Mucosa of descending colon (tissue), 3 donors: ENCODE data around the gene HK3. TPM values are rescaled to one million over a fixed set of nuclear protein-coding genes. Genes with fewer than 3 reads are reported as not detected.

Source experiments
- ATAC-seq: fragments of 200-7000 bp; cut with Tn5 transposase; one replicate; pipeline ENCODE4 v1.9.1; 2020; ENCODE audit warnings: mild to moderate bottlenecking, moderate library complexity
- DNase-seq, 3 donors: peaks; one replicate each; pipeline ENCODE4 v3.0.0-alpha.2; 2020
- H3K36me3 ChIP-seq: fragments of 200-600 bp; one replicate; pipeline ENCODE4 v1.8.0; 2021; ENCODE audit warnings: low read depth, mild to moderate bottlenecking
- H3K4me1 ChIP-seq: fragments of 200-600 bp; one replicate; pipeline ENCODE4 v1.8.0; 2021; ENCODE audit warnings: low read depth, mild to moderate bottlenecking
- H3K4me3 ChIP-seq: fragments of 200-600 bp; one replicate; pipeline ENCODE4 v1.8.0; 2021; ENCODE audit warnings: mild to moderate bottlenecking
- H3K9me3 ChIP-seq: fragments of 200-600 bp; one replicate; pipeline ENCODE4 v1.8.0; 2021; ENCODE audit warnings: mild to moderate bottlenecking
- intact Hi-C, 2 donors: fragments of 100-400 bp; cut with DNase I in 1 of 2; cut with micrococcal nuclease in 1 of 2; formaldehyde crosslinking; loops; one replicate each; pipeline versions ENCODE4 v1.11.0 to v1.11.1; 2022; cut with DNase I, micrococcal nuclease
- total RNA-seq, 3 donors: library from RNA; stranded (reverse); fragmentation: NEBNext Ultra II Directional in 2 of 3; extraction: Animal tissue kit (Norgen Biotek cat#: 25700) in 2 of 3; gene quantifications; one replicate each; pipeline versions ENCODE4 v1.2.1 to v1.2.4, GENCODE V29; 2021 to 2023
- TF ChIP-seq, protein P1 (sequence below): fragments of 200-600 bp; IDR thresholded peaks from one replicate; pipeline ENCODE4 v1.8.0; 2022; ENCODE audit warnings: antibody characterized with exemption, mild to moderate bottlenecking
- donor health status: DM: no; HTN: no; CAD: no; lungs with moderate emphysema.
- donor health status: DM: no; HTN: no; CAD: no.
- donor health status: DM: no; HTN: yes; CAD: no.

The HK3 gene
- total RNA-seq, 3 donors from 2014 or later, result 2.4 to 12.8 (median 7.7) TPM

DNA sequence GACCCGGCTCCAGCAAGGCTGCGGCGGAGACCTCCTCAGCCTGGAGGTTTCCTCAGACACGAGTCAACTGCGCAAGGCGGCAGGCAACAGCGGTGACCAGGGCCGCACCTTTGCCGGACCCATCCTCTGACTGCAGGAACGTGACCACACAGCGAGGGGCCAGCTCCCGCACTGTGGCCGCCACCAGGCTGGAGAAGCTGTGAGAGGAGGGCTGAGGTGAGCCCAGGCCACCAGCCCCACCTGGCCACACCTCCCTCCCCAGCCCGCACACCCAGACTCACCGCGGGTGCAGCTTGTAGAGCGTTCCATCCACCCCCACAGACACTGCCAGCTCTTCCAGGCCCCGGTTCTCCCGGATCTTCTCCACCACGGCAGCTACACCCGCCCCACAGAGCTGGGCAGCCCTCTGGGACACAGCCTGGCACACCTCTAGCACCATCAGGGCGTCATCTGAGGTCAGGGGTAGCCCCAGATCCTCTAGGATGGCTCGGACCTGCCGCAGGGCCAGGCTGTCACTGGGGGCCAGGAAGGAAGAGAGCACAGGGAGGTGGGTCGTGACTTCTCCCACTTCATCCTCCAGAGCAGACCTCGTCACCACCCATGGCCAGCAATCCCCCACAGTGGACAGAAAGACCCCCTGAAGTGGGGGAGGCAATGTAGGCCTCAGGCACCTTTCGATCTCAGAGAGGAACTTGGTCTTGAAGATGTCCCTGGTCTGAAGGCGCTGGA lies 18.0 kb downstream of the HK3 start:
- Histone ChIP-seq H3K4me1 (no peaks in the 10 kb centered on the region), H3K36me3 (no peaks in the 10 kb centered on the region), H3K4me3 (no peak overlapping the region), H3K9me3 (no peaks in the 10 kb centered on the region)
- intact Hi-C loops, result no loop called here
- TF ChIP-seq, protein P1, sequence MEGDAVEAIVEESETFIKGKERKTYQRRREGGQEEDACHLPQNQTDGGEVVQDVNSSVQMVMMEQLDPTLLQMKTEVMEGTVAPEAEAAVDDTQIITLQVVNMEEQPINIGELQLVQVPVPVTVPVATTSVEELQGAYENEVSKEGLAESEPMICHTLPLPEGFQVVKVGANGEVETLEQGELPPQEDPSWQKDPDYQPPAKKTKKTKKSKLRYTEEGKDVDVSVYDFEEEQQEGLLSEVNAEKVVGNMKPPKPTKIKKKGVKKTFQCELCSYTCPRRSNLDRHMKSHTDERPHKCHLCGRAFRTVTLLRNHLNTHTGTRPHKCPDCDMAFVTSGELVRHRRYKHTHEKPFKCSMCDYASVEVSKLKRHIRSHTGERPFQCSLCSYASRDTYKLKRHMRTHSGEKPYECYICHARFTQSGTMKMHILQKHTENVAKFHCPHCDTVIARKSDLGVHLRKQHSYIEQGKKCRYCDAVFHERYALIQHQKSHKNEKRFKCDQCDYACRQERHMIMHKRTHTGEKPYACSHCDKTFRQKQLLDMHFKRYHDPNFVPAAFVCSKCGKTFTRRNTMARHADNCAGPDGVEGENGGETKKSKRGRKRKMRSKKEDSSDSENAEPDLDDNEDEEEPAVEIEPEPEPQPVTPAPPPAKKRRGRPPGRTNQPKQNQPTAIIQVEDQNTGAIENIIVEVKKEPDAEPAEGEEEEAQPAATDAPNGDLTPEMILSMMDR, result no peak
- ATAC-seq (no peak), DNase-seq (no peak)

DNA sequence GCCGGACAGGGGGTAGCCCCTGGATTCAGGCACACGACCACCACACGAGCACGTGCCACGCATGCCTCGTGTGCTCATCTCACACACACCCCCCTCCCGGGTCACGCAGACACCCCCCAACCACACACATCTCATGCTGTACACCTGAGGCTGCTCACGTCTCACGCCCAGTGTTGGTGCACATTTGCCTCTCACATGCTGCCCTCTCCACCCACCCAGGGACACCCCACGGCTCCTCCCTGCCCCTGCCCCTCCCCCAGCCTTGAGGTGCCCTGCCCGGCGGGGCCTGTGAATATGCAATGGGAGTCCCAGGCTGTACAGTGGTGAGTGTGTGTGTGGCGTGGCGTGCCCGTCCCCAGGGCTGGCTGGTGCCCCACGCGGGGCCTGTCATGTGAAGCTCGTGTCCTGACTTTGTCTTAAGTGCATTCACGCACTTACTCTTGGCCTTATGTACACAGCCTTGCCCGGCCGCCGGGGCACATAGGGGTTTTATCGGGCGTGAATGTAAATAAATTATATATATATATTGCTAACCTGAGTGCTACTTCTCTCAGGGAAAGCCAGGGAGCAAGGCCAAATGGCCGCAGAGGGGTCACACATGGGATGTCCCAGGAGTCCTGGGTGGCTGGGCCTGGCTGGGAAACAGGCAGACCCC lies 18.7 kb downstream of the HK3 start:
- ATAC-seq (no peak), DNase-seq (no peak)
- TF ChIP-seq, protein P1, result no peak
- Histone ChIP-seq H3K4me1 (no peaks in the 10 kb centered on the region), H3K36me3 (no peaks in the 10 kb centered on the region), H3K9me3 (no peaks in the 10 kb centered on the region), H3K4me3 (no peak overlapping the region)
- intact Hi-C loops, result no loop called here

DNA sequence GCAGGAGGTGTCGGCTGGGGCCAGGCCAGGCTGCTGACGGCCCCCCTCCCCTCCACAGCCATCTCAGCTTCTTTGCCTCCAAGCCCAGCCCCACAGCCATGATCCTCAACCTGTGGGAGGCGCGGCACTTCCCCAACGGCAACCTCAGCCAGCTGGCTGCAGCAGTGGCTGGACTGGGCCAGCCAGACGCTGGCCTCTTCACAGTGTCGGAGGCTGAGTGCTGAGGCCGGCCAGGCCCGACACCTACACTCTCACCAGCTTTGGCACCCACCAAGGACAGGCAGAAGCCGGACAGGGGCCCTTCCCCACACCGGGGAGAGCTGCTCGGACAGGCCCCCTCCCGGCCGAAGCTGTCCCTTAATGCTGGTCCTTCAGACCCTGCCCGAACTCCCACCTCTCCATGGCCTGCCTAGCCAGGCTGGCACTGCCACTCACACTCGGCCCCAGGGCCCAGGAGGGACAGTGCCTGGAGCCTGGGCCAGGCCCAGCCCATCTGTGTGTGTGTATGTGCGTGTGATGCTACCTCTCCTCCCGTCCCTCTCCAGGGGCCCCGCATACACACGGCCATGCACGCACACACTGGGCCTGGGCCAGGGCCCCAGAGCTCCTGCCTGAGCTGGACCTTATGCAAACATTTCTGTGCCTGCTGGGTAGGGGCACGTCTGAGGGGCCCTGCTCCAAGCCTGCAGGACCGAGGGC lies 19.3 kb downstream of the HK3 start:
- no peaks in the 10 kb centered on the region for H3K4me1 ChIP-seq
- TF ChIP-seq, protein P1, result no peak
- no peaks in the 10 kb centered on the region for H3K9me3 ChIP-seq
- ATAC-seq, result no peak
- no peaks in the 10 kb centered on the region for H3K36me3 ChIP-seq
- intact Hi-C loops, result no loop called here
- no peak overlapping the region for H3K4me3 ChIP-seq
- no peak for DNase-seq

DNA sequence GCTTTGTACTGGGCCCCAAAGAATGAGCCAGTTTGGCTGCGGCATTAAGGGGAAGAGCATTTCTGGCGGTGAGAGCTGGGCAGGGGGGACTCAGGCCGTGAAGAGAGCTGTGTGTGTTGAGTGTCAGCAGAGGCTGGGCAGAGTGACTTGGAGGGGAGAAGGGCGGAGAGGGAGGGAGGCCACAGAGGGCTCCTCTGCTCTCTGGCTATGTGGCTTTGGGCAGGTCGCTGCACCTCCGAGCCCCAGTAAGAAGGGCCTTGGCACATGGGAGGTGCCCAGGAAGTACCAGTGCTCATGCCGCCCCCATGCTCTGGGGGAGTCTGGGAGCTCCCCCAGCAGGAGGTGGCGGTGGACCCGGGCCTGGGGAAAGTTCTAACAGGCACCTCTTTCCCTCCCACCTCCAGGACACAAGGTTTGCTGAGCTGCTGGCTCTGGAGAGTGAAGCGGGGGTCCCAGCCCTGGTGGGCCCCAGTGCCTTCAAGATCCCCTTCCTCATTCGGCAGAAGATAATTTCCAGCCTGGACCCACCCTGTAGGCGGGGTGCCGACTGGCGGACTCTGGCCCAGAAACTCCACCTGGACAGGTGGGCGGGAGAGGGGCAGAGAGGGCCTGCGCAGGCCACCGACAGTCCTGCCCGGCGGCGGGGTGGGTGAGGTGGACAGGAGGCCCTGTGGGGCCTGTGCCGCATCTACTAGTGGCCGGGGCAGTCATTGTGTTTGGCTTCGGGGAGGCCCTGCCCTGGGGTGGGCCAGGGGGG lies 20.1 kb downstream of the HK3 start:
- no peaks in the 10 kb centered on the region for H3K36me3 ChIP-seq
- ATAC-seq, result no peak
- no peaks in the 10 kb centered on the region for H3K9me3 ChIP-seq
- no peak overlapping the region for H3K4me3 ChIP-seq
- H3K4me1 ChIP-seq, result no peaks in the 10 kb centered on the region
- TF ChIP-seq, protein P1, result no peak
- intact Hi-C loops, result no loop called here
- DNase-seq, result no peak

DNA sequence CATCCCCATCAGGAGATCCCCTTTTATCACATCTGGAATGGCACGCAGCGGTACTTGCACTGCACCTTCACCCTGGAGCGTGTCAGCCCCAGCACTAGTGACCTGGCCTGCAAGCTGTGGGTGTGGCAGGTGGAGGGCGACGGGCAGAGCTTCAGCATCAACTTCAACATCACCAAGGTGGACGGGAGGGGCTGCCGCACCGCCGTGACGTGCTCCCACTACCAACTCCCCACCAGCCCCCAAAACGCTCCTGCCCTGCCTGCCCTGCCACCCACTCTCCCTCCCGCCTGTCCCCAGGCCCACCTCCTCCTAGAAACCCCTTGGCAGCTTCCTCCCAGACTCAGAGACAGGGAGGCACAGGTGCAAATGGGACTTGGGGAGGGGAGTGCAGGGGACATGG lies 20.7 kb downstream of the HK3 start:
- no peak for DNase-seq
- ATAC-seq, result no peak
- H3K36me3 ChIP-seq, result no peaks in the 10 kb centered on the region
- no peaks in the 10 kb centered on the region for H3K9me3 ChIP-seq
- TF ChIP-seq, protein P1, result no peak
- intact Hi-C loops, result no loop called here
- no peak overlapping the region for H3K4me3 ChIP-seq
- no peaks in the 10 kb centered on the region for H3K4me1 ChIP-seq
